A549 treated with CpdA at 1 μM for 4 hours (cell line): ENCODE data around the gene TRAPPC14. TPM values are rescaled to one million over a fixed set of nuclear protein-coding genes. Genes with fewer than 3 reads are reported as not detected.

ENCODE experiments used
- total RNA-seq: library from RNA; stranded (reverse); fragments of 200-300 nt; extraction: Qiagen RNA extraction; gene quantifications from 5 replicates; pipeline ENCODE4 v1.2.3, GENCODE V29; 2022; ENCODE audit warnings: low read depth

TRAPPC14 gene
- total RNA-seq: 11.9 to 15.5 TPM (median 13.2 TPM) in 5 replicates

DNA sequence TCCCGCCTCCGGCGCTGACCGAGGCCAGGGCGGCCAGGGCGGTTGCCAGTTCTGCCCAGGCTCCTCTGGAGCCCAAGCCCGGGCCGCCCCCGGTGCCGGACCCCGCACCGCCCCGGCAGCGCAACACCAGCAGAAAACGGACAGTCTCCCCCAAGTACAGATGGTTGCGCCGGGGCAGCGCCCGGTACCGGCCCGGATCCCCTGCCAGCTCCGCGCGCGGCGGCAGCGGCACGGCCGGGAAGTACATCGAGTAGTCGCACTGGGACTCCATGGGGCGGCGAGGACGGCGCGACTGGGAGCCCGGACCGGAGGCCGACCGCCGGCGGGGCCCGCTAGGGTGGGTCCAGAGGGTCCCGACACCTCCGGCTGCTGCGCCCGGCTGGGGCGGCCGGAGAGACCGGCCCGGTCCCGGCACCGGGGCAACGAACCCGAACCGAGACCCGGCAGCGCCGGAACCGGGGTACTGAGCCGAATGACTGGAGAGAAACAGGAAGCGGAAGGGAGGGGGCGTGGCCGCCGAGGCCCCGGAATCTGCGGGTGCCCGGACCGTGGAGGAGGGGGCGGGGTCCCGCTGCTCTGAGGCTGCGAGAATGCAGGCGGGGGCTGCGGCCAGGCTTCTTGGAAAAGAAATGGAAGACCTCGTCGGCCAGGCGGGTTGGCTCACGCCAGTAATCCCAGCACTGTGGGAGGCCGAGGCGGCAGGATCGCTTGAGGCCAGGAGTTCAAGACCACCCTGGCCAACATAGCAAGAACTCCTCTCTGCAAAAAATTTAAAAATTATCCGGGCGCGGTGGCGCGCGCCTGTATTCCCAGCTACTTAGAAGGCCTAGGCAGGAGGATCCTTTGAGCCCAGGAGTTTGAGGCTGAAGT is at the start of gene TRAPPC14:
TRAPPC14 (minus strand) TSS at position 495 of the 870 bp plus-strand sequence; CDS start at position 271, 224 bp downstream.

DNA sequence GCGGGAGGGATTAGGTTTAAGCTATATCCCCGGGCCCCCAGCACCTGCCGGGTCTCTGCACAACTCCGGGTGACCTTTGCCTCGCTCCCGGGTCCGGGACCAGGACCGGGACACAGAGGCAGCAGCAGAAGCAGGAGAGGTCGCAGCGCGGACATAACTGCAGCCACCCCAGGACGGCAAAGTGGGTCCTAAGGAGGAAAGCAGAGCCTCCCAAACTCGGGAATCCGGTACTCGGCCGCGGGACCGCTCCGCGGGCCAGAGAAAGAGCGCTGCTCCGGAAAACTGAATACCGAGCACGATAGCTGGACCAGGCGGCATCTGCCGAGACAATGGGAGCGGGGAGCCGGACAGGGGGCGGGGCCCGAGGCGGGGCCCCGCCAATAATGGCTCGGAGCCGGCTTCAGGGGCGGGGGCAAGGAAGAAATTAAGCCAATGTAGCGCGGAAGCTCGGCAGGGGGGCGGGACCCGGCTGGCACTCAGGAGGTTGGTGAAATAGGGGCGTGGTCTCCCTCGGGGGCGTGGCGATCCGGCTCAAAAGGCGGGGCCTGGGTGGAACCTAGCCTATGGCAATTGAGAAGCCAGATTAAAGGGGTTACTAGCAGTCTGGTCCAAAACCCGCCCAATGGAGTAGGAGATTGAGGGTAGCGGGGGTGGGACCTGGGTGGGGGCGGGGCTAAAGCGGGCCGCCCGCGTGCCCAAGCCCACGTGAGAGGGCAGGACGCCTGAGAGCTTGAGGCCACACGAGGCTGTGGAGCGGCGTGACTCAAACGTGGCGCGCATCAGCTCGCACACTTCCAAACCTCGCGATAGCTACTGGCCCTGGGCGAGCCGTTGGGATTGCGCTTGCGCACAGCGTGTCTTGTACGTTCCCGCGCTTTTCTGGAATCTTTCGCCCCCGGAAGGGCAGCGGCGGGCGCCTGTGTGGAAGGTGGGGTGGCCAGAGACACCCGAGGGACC is 18.8 kb upstream of the TRAPPC14 start, which contains the start of the genes GPC2 and STAG3:
GPC2 (minus strand) TSS at position 337 of the 957 bp plus-strand sequence; CDS start at position 155, 182 bp downstream.
STAG3 (plus strand) TSS at position 874 of the 957 bp plus-strand sequence. CDS start 2,639 bp downstream, outside the sequence.

GRCh38 chr7:100148559-100149328 is 9.8 kb downstream of the TRAPPC14 start, which contains the start of gene LAMTOR4:
Gene LAMTOR4 (plus strand): TSS chr7:100148918. CDS start chr7:100148973, 55 bp downstream.

GRCh38 chr7:100126931-100127865 is 31.3 kb downstream of the TRAPPC14 start, which contains the start of gene MBLAC1:
Gene MBLAC1 (plus strand): TSS chr7:100126967. CDS start chr7:100127396, 429 bp downstream.

DNA sequence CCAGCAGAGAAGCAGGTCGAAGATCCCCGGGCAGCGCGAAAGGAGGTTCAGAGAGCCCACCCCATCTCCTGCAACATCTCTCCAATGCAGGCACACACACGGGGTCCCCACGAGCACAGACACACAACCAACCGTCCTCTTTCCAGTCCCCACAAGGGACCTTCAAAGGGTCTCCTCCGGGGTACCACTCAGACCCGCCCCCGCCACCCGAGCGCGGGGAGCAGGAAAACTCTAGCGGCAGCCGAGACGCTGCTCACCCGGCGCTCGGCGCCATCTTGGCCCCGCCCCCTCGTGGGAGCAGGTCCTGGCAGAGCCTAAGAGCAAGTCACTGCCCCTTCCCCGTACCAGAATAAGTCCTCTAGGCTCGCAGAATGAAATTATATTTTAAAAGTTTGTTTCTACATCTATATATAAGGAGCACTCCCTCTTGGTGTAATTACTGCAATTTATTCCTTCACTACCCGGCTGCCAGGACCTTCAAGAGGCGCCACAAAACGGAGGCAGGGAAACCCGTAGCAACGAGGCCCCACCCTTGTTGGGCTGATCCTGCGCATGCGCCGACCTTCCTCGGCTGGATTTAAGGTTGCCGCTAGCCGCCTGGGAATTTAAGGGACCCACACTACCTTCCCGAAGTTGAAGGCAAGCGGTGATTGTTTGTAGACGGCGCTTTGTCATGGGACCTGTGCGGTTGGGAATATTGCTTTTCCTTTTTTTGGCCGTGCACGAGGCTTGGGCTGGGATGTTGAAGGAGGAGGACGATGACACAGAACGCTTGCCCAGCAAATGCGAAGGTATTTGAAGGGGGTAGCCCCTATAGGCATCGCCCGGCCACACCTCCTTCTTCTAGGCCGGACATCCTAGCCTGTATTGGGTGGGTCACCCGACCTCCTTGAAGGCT is 39.2 kb downstream of the TRAPPC14 start, which contains the start of the genes CNPY4 and TAF6:
CNPY4 (plus strand) TSS at position 563 of the 898 bp plus-strand sequence; CDS start at position 674, 111 bp downstream.
TAF6 (minus strand) TSS at position 287 of the 898 bp plus-strand sequence. CDS start 5,149 bp downstream, outside the sequence.

Other genes with a start within 250 kb of the TRAPPC14 start
- gene TRIM4, start 239.2 kb downstream of the TRAPPC14 start, total RNA-seq: 25.5 to 27.8 TPM (median 26.6 TPM) in 5 replicates
- gene GJC3, start 229.1 kb downstream of the TRAPPC14 start, total RNA-seq: 0.15 to 0.27 TPM (median 0.19 TPM) in 5 replicates
- gene AZGP1, start 182.7 kb downstream of the TRAPPC14 start, total RNA-seq: not detected in 5 replicates
- 6.6 to 11.3 TPM (median 9.3 TPM) in 5 replicates for gene ZKSCAN1, start 143.1 kb downstream of the TRAPPC14 start, total RNA-seq
- 10.0 to 12.2 TPM (median 10.5 TPM) in 5 replicates for gene ZSCAN21, start 108.9 kb downstream of the TRAPPC14 start, total RNA-seq
- gene ZNF3, start 77.0 kb downstream of the TRAPPC14 start, total RNA-seq: 17.8 to 24.8 TPM (median 18.8 TPM) in 5 replicates
- gene COPS6, start 69.8 kb downstream of the TRAPPC14 start, total RNA-seq: 148 to 197 TPM (median 177 TPM) in 5 replicates
- 241 to 254 TPM (median 244 TPM) in 5 replicates for gene MCM7, start 57.3 kb downstream of the TRAPPC14 start, total RNA-seq
- gene AP4M1, start 57.1 kb downstream of the TRAPPC14 start, total RNA-seq: 14.2 to 17.9 TPM (median 16.1 TPM) in 5 replicates
- gene TAF6, start 39.4 kb downstream of the TRAPPC14 start, total RNA-seq: 60.0 to 70.6 TPM (median 68.0 TPM) in 5 replicates
- 10.7 to 13.0 TPM (median 12.0 TPM) in 5 replicates for gene CNPY4, start 39.1 kb downstream of the TRAPPC14 start, total RNA-seq
- gene MBLAC1, start 31.8 kb downstream of the TRAPPC14 start, total RNA-seq: 2.5 to 3.5 TPM (median 2.9 TPM) in 5 replicates
- gene LAMTOR4, start 9.8 kb downstream of the TRAPPC14 start, total RNA-seq: 157 to 193 TPM (median 181 TPM) in 5 replicates
- gene GAL3ST4, start 9.9 kb upstream of the TRAPPC14 start, total RNA-seq: 0.07 to 0.08 TPM in 2 of 5 replicates, not detected in the others
- 0.24 to 1.4 TPM (median 0.67 TPM) in 5 replicates for gene GPC2, start 18.7 kb upstream of the TRAPPC14 start, total RNA-seq
- gene STAG3, start 19.2 kb upstream of the TRAPPC14 start, total RNA-seq: 0.18 to 0.45 TPM (median 0.26 TPM) in 4 of 5 replicates, not detected in the other
- not detected in 5 replicates for gene PVRIG, start 61.2 kb upstream of the TRAPPC14 start, total RNA-seq
- gene SPDYE3, start 149.0 kb upstream of the TRAPPC14 start, total RNA-seq: not detected in 5 replicates
- gene PILRB, start 199.4 kb upstream of the TRAPPC14 start, total RNA-seq: 25.8 to 35.2 TPM (median 31.2 TPM) in 5 replicates
- gene PILRA, start 214.8 kb upstream of the TRAPPC14 start, total RNA-seq: 4.0 to 6.4 TPM (median 5.4 TPM) in 5 replicates